Endothelial cell of umbilical vein (primary cell): ENCODE data around the gene TMEM151B. TPM values are rescaled to one million over a fixed set of nuclear protein-coding genes. Genes with fewer than 3 reads are reported as not detected.

Source experiments
- BruUV-seq: library from RNA; stranded (reverse); fragments of 400-500 nt; replicated peaks from 2 replicates; lab custom pipeline; 2021; lab: Mats Ljungman, UMichigan
- CTCF ChIA-PET: fragments of 300-600, 350-600 bp; sonication (Branson Sonifier 250); formaldehyde crosslinking; loops from one replicate; lab custom pipeline; 2021; ENCODE audit warnings: antibody characterized with exemption, inconsistent platforms; lab: Charles Lee
- POLR2A ChIA-PET: fragments of 300-600, 350-600 bp; sonication (Branson Sonifier 250); formaldehyde crosslinking; loops from one replicate; lab custom pipeline; 2021; ENCODE audit warnings: antibody characterized with exemption, inconsistent platforms; lab: Charles Lee
- DNase-seq: peaks from one replicate; pipeline ENCODE4 v3.0.0-alpha.2; 2011; ENCODE audit warnings: low read depth, low spot score
- FAIRE-seq: peaks from 2 replicates; lab custom pipeline; 2011; peaks lifted over from hg19 to GRCh38; lab: Jason Lieb, UNC
- H2AFZ ChIP-seq: 2 replicates; pipeline ENCODE4 v1.6.0; 2012; ENCODE audit warnings: low read depth, low read length, control low read depth, inconsistent platforms
- H3K27ac ChIP-seq: 2 replicates; pipeline ENCODE4 v1.5.1; 2011; ENCODE audit warnings: low read depth, mild to moderate bottlenecking, control low read depth, low read length, moderate library complexity; ENCODE audit not compliant: insufficient read depth
- H3K27me3 ChIP-seq, 2 experiments: 2 replicates each; pipeline versions ENCODE4 v1.6.0 to v1.6.1; 2011; ENCODE audit warnings: low read length in 2 of 2, mixed read lengths in 1 of 2; ENCODE audit not compliant: control insufficient read depth in 2 of 2, insufficient read depth in 2 of 2
- H3K36me3 ChIP-seq, 2 experiments: 2 replicates in 1 of 2; 3 replicates in 1 of 2; pipeline ENCODE4 v1.5.1; 2011; ENCODE audit warnings: low read length in 2 of 2, mild to moderate bottlenecking in 1 of 2, moderate library complexity in 1 of 2; ENCODE audit not compliant: control insufficient read depth in 2 of 2, insufficient read depth in 2 of 2; ENCODE audit errors: extremely low read depth in 1 of 2
- H3K4me1 ChIP-seq: 3 replicates; pipeline ENCODE4 v1.5.1; 2011; ENCODE audit warnings: mild to moderate bottlenecking, low read length; ENCODE audit not compliant: control insufficient read depth, insufficient read depth; ENCODE audit errors: extremely low read depth
- H3K4me2 ChIP-seq: 2 replicates; pipeline ENCODE4 v1.6.1; 2011; ENCODE audit warnings: low read length, control low read depth, mixed read lengths; ENCODE audit not compliant: insufficient read depth
- H3K4me3 ChIP-seq, 3 experiments: fragments of 200-600 bp in 1 of 3; sonication (generic), shearing (Covaris generic) in 1 of 3; replicated peaks in 1 of 3; 2 replicates each; pipeline ENCODE4 v1.5.1; 2011 to 2016; ENCODE audit warnings: control low read depth in 3 of 3, low read length in 3 of 3, mild to moderate bottlenecking in 2 of 3, inconsistent platforms in 1 of 3, low read depth in 1 of 3, moderate library complexity in 1 of 3; ENCODE audit not compliant: insufficient read depth in 1 of 3
- H3K79me2 ChIP-seq: 2 replicates; pipeline ENCODE4 v1.6.0; 2012; ENCODE audit warnings: low read length, inconsistent platforms; ENCODE audit not compliant: control insufficient read depth, insufficient read depth
- H3K9ac ChIP-seq: replicated peaks from 2 replicates; pipeline ENCODE3; 2011; ENCODE audit warnings: low read length, control low read depth; ENCODE audit not compliant: insufficient read depth; ENCODE audit errors: extremely low read depth
- H3K9me1 ChIP-seq: replicated peaks from 3 replicates; pipeline ENCODE4 v1.6.0; 2011; ENCODE audit warnings: mild to moderate bottlenecking, low read length; ENCODE audit not compliant: control insufficient read depth, insufficient read depth; ENCODE audit errors: extremely low read depth
- H3K9me3 ChIP-seq: replicated peaks from 2 replicates; pipeline ENCODE4 v1.5.1; 2012; ENCODE audit warnings: low read length, inconsistent platforms; ENCODE audit not compliant: control insufficient read depth, insufficient read depth
- H4K20me1 ChIP-seq: replicated peaks from 2 replicates; pipeline ENCODE3; 2011; ENCODE audit warnings: mild to moderate bottlenecking, low read length; ENCODE audit not compliant: control insufficient read depth, insufficient read depth; ENCODE audit errors: extremely low read depth
- EZH2 ChIP-seq: IDR thresholded peaks from 2 replicates; pipeline ENCODE4 v1.6.1; 2012; ENCODE audit warnings: borderline replicate concordance, low read depth, mild to moderate bottlenecking, moderate library complexity, low read length, inconsistent platforms; ENCODE audit not compliant: severe bottlenecking
- JUN ChIP-seq: IDR thresholded peaks from 2 replicates; pipeline ENCODE4 v1.6.1; 2011; ENCODE audit warnings: borderline replicate concordance, low read depth; ENCODE audit not compliant: insufficient read length, insufficient read depth
- POLR2A ChIP-seq: IDR thresholded peaks from 2 replicates; pipeline ENCODE4 v1.6.1; 2012; ENCODE audit warnings: low read depth, mild to moderate bottlenecking, control low read depth, low read length
- dilution Hi-C: fragments of 300-500 bp; cut with MboI; formaldehyde crosslinking; loops from one replicate; pipeline ENCODE4 v1.15.0; 2019; ENCODE audit warnings: low sequenced_read_pairs; ENCODE audit not compliant: extremely low pct_ligation_motif_present
- intact Hi-C: fragments of 100-400 bp; cut with micrococcal nuclease; formaldehyde crosslinking; loops from one replicate; pipeline ENCODE4 v1.10.0; 2022
- polyA plus RNA-seq, 4 experiments: library from polyadenylated mRNA; depleted of rRNA in 3 of 4; stranded (reverse) in 3 of 4; unstranded in 1 of 4; fragments of >200 nt; gene quantifications; 2 replicates each; pipeline versions ENCODE4 v1.2.1 to v1.2.3, GENCODE V29; 2011 to 2012; ENCODE audit warnings: missing spikeins in 1 of 4
- total RNA-seq: library from RNA; stranded (reverse); gene quantifications from 2 replicates; pipeline ENCODE4 v1.2.3, GENCODE V29; 2021
- TF ChIP-seq, protein P1 (sequence below), 2 donors: IDR thresholded peaks; 1 replicate in 1 of 2; 2 replicates in 1 of 2; pipeline ENCODE4 v1.5.1; 2011; ENCODE audit warnings: low read length in 2 of 2, mild to moderate bottlenecking in 2 of 2, moderate library complexity in 2 of 2, control low read depth in 1 of 2, inconsistent platforms in 1 of 2, low read depth in 1 of 2; ENCODE audit not compliant: insufficient read depth in 1 of 2; ENCODE audit errors: extremely low read depth in 1 of 2

TMEM151B gene
- total and polyA plus RNA-seq, 2 donors (not counting 3 experiments of a cell fraction or from before 2014, with no cell fraction given): 0.03 to 0.07 TPM

DNA sequence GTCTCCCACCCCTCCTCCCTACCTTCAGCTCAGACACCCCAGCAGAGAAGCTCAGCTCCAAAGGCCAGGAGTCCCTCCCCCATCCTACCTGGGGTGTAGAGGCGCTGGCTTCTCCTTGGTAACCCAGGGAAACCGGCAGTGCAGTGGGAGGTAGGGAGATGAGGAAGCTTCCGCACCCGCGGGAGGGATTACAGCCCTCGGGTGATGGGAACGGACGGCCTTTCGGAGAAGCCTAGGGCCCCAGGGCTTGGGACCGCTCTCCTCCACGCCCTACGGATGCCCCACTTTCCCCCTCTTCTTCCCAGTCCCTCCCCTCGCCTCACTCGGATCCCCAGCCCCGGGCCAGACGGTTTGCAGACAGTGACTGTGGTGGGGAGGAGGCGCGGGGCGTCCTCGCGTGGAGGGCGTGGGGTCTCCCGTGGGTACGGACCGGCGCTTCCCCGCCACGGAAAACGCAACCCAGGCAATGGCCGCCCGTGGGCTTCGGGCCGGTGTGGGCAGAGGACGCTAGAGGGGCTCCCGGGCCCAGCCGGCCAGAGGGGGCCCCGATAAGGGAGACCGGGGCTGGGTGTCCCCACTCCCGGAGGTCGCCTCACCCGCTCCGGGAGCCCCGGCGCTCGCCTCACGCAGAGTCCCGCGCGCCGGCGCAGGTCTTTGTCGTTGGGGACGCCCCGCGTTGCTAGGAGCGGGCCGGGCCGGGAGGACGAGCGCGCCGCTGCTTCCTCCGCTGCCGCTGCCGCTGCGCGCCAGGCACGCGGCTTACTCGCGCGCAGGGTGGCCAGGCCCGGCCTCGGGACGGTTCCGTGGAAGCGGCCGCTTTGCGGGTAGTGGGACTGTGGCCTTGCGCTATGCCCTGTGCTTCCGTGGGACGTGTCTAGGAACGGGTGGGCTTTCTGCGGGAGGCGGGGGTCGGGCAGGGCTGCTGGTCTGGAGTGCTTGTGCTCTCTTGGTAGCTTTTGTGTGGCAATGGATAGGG lies 27.1 kb downstream of the TMEM151B start:
- no peak for FAIRE-seq
- TF ChIP-seq POLR2A: no peak
- TF ChIP-seq EZH2: peak; percentile 85
- Histone ChIP-seq H3K36me3 (peaks cover 7 to 20% of the 10 kb centered on the region in 2 experiments), H3K4me3 (peak overlapping the region in 1 of 3 experiments; percentile 18), H4K20me1 (no peaks in the 10 kb centered on the region), H3K27ac (no peak overlapping the region), H3K27me3 (peaks cover 35 to 43% of the 10 kb centered on the region in 2 experiments), H2AFZ (no peak overlapping the region), H3K9ac (no peak overlapping the region), H3K9me3 (no peaks in the 10 kb centered on the region), H3K9me1 (no peaks in the 10 kb centered on the region), H3K79me2 (no peaks in the 10 kb centered on the region), H3K4me1 (peaks cover 6% of the 10 kb centered on the region), H3K4me2 (no peak overlapping the region)
- ChIA-PET POLR2A (no interaction called here), CTCF (interaction anchor here (0.8 to 5.6 kb wide), 4 partner anchors 7 to 29 kb away, joined by 4 to 35 read pairs (median 6); partner anchors contain the start of gene AARS2)
- no TSS peak for BruUV-seq
- DNase-seq: peak; percentile 21
- dilution Hi-C loops (no loop called here), intact Hi-C loops (no loop called here)

DNA sequence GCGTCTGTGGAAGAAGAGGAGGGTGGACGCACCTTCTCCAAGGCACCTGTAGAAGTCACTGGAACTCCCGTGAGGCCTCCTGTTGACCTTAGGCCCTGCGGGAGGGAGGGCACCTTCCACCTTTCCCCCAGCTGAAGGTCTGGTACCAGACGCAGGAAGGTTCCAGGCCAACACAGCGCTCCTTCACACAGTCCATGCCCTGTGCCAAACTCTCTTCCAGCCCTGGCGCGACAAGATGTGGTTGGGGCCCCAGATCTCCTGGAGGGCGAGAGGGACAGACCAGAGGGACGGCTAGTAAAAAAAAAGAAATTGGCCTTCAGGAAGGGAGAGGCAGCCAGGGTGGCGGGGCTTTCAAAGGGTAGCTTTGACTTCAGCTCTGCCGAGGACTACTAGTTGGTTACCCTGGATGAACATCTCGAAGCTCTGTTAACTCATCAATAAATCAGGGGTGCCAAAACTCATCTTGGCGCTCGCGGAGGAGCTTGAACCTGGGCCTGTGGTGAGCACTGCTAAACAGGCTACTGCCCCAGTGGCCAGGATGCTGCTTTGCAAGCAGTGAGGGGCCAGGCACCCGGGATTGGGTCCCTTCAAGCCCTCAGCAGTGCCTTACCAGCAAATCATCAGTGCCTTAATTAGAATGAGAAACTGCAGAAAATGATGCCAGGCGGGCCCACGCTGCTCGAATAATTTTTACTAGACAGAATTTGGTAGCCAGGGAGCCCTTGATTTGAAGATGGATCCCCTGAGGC lies 28.0 kb downstream of the TMEM151B start:
- FAIRE-seq (no peak), DNase-seq (no peak)
- no TSS peak for BruUV-seq
- Histone ChIP-seq H3K9me1 (no peaks in the 10 kb centered on the region), H3K4me2 (no peak overlapping the region), H3K4me3 (no peak overlapping the region), H3K9me3 (no peaks in the 10 kb centered on the region), H3K27ac (no peak overlapping the region), H3K27me3 (peaks cover 30 to 37% of the 10 kb centered on the region in 2 experiments), H3K36me3 (peaks cover 10 to 28% of the 10 kb centered on the region in 2 experiments), H3K9ac (no peak overlapping the region), H3K79me2 (no peaks in the 10 kb centered on the region), H2AFZ (no peak overlapping the region), H4K20me1 (no peaks in the 10 kb centered on the region), H3K4me1 (peaks cover 6% of the 10 kb centered on the region)
- intact Hi-C loops (no loop called here), dilution Hi-C loops (no loop called here)
- POLR2A ChIA-PET: no interaction called here
- no peak for TF ChIP-seq JUN
- TF ChIP-seq, protein P1, sequence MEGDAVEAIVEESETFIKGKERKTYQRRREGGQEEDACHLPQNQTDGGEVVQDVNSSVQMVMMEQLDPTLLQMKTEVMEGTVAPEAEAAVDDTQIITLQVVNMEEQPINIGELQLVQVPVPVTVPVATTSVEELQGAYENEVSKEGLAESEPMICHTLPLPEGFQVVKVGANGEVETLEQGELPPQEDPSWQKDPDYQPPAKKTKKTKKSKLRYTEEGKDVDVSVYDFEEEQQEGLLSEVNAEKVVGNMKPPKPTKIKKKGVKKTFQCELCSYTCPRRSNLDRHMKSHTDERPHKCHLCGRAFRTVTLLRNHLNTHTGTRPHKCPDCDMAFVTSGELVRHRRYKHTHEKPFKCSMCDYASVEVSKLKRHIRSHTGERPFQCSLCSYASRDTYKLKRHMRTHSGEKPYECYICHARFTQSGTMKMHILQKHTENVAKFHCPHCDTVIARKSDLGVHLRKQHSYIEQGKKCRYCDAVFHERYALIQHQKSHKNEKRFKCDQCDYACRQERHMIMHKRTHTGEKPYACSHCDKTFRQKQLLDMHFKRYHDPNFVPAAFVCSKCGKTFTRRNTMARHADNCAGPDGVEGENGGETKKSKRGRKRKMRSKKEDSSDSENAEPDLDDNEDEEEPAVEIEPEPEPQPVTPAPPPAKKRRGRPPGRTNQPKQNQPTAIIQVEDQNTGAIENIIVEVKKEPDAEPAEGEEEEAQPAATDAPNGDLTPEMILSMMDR (IDR thresholded peaks at IDR 0.05; ENCODE audit: extremely low read depth in 1 of 2, insufficient read depth in 1 of 2, low read depth in 1 of 2, low read length in 2 of 2): no peak
- CTCF ChIA-PET: interaction anchor here (0.8 to 1.6 kb wide), 2 partner anchors 9 to 15 kb away, joined by 4 read pairs; partner anchors contain the start of gene AARS2
